Measurements from ENCODE around the gene VPS13D.

Gene VPS13D

DNA sequence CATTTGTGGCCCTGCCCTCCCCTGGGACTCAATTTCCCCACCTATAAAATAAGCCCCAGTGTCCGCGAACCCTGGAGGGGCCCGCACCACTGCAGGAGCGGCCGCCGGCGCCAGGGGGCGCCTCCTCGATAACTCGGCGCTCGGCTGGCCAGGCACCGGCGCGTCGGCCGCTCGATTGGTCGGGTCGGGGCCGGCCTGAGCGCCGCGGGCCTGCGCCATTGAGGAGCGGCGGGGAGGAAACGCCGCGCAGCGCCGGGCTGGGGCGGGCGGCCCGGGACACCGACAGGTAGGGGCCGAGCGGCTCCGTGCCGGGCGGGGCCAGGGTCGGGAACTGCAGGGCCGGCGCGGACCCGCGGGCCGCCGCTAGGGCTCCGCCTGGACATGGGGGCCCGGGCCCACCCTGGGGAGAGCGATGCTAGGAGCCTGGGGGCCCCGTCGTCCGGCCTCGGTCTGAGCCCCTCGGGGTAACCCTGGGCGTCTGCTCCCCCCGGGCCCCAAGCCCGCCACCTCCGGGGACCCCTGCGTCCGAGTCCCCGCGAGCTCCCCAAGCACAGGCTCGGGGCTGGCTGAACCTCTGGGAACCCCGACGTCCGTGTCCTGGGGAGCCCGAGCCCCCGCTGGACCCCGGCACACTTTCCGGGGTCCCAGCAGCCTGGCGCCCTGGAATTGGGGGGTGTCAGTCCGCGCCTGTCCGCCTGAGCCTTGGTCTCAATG, at the start of gene VPS13D:
TSS of gene VPS13D (plus strand) at position 196 of the 714 bp plus-strand sequence. CDS start 4,237 bp downstream, outside the sequence.
- DNase-seq (ENCODE audit: low read depth in 3 of 3, low spot score in 1 of 3), result peak; percentile 51 to 84 (median 67)

GRCh38 chr1:12180315-12180714, 49.5 kb upstream of the VPS13D start:
- no peak for DNase-seq (ENCODE audit: low read depth in 3 of 3, low spot score in 1 of 3)

GRCh38 chr1:12180903-12181302, 48.9 kb upstream of the VPS13D start:
- no peak for DNase-seq (ENCODE audit: low read depth in 3 of 3, low spot score in 1 of 3)

GRCh38 chr1:12181568-12181967, 48.3 kb upstream of the VPS13D start:
- DNase-seq (ENCODE audit: low read depth in 3 of 3, low spot score in 1 of 3), result no peak

GRCh38 chr1:12182410-12182984, 47.3 kb upstream of the VPS13D start:
- DNase-seq (ENCODE audit: low read depth in 3 of 3, low spot score in 1 of 3), result no peak

- no peak for DNase-seq (ENCODE audit: low read depth in 3 of 3, low spot score in 1 of 3)
Measured at GRCh38 chr1:12183095-12183794, 46.6 kb upstream of the VPS13D start.

GRCh38 chr1:12184008-12184681, 45.7 kb upstream of the VPS13D start:
- DNase-seq (ENCODE audit: low read depth in 3 of 3, low spot score in 1 of 3), result no peak

- DNase-seq (ENCODE audit: low read depth in 3 of 3, low spot score in 1 of 3), result no peak
Measured at GRCh38 chr1:12185036-12185917, 44.6 kb upstream of the VPS13D start.

GRCh38 chr1:12185918-12186678, 43.7 kb upstream of the VPS13D start:
- DNase-seq (ENCODE audit: low read depth in 3 of 3, low spot score in 1 of 3), result no peak

DNA sequence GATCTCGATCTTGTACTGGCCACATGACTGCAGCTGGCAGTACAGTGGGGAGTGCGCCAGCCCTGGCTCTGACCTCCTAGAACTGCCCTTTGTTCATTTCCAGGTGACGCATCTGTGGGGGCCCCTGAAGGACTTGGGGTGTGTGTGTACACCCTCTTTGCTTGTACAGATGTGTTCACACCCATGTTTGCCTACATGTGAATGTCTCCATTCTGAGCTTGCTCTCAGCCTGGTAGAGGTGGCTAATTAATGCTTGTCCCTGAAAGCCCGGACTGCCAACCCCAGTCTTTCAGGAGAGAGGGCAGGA, 43.2 kb upstream of the VPS13D start:
- no peak for DNase-seq (ENCODE audit: low read depth in 3 of 3, low spot score in 1 of 3)

DNA sequence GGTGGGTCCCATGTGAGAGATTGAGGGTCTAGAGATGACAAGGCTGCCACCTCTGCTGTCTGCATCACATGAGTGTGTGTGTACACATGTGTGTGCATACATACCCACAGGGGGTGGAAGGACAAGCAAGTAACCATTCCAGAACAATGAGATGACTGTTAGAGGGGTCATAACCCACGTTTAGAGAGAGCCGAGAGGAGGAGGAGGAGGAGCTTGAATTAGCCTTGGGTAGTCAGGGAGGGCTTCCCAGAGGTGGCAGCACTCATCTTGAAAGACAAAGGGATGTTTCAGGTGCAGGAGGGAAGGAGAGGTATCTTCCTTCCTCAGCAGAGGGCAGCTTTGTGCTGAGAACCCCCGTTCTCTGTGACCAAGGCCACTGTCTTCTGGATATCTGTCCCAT, 41.7 kb upstream of the VPS13D start:
- no peak for DNase-seq (ENCODE audit: low read depth in 3 of 3, low spot score in 1 of 3)

DNA sequence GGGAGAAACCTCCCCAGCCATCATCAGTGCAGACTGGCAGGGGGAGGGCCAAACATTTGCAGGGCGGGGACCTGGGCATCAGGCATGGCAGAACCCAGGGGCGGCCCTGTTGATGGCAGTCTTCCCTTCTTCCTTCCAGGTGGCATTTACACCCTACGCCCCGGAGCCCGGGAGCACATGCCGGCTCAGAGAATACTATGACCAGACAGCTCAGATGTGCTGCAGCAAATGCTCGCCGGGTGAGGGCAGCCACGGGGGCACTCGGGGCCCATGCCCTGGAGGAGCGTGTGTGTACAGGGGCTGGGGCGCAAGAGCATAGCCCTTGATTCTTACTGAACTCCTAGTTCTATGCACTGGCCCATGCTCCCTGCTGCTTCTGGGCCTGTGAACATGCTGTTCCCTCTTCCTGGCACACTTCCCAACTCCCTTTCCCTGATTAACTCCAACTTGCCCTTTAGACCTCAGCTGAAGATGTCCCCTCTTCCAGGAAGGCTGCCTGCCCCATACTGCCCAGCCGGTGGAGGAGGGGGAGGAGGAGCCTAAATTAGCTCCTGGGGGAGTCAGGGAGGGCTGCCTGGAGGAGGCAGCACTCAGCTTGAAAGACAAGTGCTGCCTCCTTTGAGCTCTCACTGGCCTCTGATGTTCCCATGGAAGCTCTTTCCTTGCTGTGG, 41.0 kb upstream of the VPS13D start:
- no peak for DNase-seq (ENCODE audit: low read depth in 3 of 3, low spot score in 1 of 3)

- no peak for DNase-seq (ENCODE audit: low read depth in 3 of 3, low spot score in 1 of 3)
Measured at GRCh38 chr1:12189328-12189682, 40.5 kb upstream of the VPS13D start.

DNA sequence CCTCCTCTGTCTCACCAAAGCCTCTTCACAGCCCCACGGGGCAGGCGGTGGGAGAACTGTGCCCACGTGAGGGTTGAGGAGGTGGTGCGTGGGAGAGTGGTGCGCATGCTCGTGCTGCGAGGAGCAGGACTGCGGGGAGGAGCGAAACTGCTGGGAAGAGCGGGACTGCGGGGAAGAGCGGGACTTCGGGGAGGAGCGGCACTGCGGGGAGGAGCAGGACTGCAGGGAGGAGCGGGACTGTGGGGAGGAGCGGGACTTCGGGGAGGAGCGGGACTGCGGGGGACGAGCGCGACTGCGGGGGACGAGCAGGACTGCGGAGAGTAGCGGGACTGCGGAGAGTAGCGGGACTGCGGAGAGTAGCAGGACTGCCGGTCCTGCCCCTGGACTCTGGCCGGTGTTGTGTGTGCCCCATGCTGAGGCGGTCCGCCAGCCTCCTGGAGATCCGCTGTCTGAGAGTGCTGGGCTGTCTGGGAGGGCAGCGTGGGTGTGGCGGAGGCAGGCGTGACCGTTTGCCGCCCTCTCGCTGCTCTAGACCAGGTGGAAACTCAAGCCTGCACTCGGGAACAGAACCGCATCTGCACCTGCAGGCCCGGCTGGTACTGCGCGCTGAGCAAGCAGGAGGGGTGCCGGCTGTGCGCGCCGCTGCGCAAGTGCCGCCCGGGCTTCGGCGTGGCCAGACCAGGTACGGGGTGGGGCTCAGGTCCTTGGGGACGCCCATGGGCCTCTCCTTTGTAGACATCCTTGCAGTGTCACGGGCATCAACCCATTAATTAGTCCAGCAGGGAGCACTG, 38.4 kb upstream of the VPS13D start:
- DNase-seq (ENCODE audit: low read depth in 3 of 3, low spot score in 1 of 3), result no peak

DNA sequence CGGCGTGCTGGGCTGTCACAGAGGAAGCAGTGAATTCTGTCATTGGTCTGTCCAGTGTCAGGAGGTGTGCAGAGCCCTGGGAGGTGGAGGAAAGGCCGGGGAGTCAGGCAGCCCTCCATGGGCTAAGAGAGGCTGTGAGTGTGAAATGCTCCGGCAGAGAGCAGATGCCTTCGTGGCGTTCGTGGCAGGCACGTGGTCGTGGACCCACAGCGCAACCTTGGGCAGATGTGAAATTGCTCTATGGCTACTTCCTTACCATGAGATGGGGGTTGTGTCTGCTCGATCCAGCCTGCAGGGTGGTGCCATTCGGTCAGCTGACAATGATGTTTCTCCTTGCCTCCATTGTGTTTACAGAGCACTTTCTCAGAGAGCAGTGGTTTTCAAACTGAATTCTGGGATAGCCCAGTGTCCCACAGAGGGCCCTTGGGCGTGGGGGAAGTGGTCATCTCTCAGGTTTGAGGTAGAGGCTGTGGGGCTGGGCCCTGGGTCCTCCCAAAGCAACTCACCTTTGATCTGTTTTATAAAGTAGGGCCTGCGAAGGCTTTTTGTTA, 35.1 kb upstream of the VPS13D start:
- no peak for DNase-seq (ENCODE audit: low read depth in 3 of 3, low spot score in 1 of 3)

GRCh38 chr1:12195416-12195815, 34.4 kb upstream of the VPS13D start:
- DNase-seq (ENCODE audit: low read depth in 3 of 3, low spot score in 1 of 3), result no peak

DNA sequence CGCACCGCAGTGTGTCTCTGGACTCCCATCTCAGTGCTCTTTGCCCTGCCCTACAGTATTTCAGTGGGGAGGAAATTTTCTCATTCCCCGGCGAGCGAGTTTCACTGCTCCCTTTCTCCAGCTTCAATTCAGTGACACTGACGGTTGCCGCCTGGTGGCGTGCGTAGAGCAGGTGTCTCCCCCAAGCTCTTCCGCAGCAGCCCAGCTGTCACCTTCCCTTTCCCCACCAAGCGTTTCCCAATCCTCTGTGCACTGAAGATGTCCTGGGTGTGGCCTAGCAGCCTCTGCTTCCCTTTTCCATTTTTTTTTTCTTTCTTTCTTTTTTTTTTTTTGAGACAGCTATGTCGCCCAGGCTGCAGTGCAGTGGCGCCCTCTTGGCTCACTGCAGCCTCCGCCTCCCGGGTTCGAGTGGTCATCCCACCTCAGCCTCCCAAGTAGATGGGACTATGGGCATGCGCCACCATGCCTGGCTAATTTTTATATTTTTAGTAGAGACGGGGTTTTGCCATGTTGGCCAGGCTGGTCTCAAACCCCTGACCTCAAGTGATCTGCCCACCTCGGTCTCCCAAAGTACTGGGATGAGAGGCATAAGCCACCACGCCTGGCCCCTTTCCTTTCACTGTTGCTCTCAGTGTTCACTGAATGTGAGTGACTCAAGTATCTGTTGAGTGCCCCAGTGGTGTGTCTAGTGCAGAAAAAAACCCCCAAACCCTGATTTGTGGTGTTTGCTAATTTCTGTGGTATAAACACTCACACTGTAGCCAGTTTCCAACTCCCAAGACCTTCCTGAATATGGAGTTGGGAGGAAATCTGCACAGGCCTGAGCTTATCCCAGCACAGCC, 33.0 kb upstream of the VPS13D start:
- DNase-seq (ENCODE audit: low read depth in 3 of 3, low spot score in 1 of 3), result no peak

- no peak for DNase-seq (ENCODE audit: low read depth in 3 of 3, low spot score in 1 of 3)
Measured at GRCh38 chr1:12197483-12197880, 32.3 kb upstream of the VPS13D start.
